Activated CD8-positive, alpha-beta T cell treated with anti-CD3 and anti-CD28 coated beads, Interleukin-2, amount 10 ng/mL, durations not matched to agents 7 days and 5 days (primary cell): ENCODE measurements around the gene UBR3. TPM values are rescaled to one million over a fixed set of nuclear protein-coding genes. Genes with fewer than 3 reads are reported as not detected.
"Not testable (repeated sequence)": the region's sequence is repeated elsewhere in the genome, so short reads cannot be mapped to it uniquely, and the experiment has no call there.

Source experiments
- ATAC-seq: fragments of 150-1000 bp; cut with Tn5 transposase; one replicate; pipeline ENCODE4 v1.10.0; 2021; ENCODE audit warnings: moderate library complexity
- CTCF ChIA-PET: fragments of 350-600 bp; sonication (Branson Sonifier 250); formaldehyde crosslinking; loops from one replicate; lab custom pipeline; 2021; ENCODE audit warnings: antibody characterized with exemption; lab: Charles Lee
- POLR2A ChIA-PET: fragments of 350-600 bp; sonication (Branson Sonifier 250); formaldehyde crosslinking; loops from one replicate; lab custom pipeline; 2021; ENCODE audit warnings: antibody characterized with exemption; lab: Charles Lee
- DNase-seq: peaks from one replicate; pipeline ENCODE4 v3.0.0-alpha.2; 2020
- H3K27ac Mint-ChIP-seq: one replicate; pipeline ENCODE4 v1.8.0; 2021; ENCODE audit warnings: mild to moderate bottlenecking, mixed read lengths
- H3K27me3 Mint-ChIP-seq: one replicate; pipeline ENCODE4 v1.8.0; 2021; ENCODE audit warnings: low read depth, mixed read lengths
- H3K36me3 Mint-ChIP-seq: one replicate; pipeline ENCODE4 v1.8.0; 2021; ENCODE audit warnings: low read depth, mixed read lengths
- H3K4me1 Mint-ChIP-seq: one replicate; pipeline ENCODE4 v1.8.0; 2021; ENCODE audit warnings: low read depth, mixed read lengths
- H3K4me3 Mint-ChIP-seq: one replicate; pipeline ENCODE4 v1.8.0; 2021; ENCODE audit warnings: mild to moderate bottlenecking, mixed read lengths
- H3K9me3 Mint-ChIP-seq: one replicate; pipeline ENCODE4 v1.8.0; 2022; ENCODE audit warnings: mixed read lengths; ENCODE audit not compliant: insufficient read depth
- total RNA-seq, 2 experiments: library from RNA; stranded (reverse); gene quantifications; one replicate each; pipeline ENCODE4 v1.2.3, GENCODE V29; 2021

The UBR3 gene
- total RNA-seq, 2 experiments from 2014 or later, result 20.8 to 21.5 TPM

- H3K4me1 Mint-ChIP-seq, DNase-seq, H3K9me3 Mint-ChIP-seq, ATAC-seq, CTCF ChIA-PET, H3K36me3 Mint-ChIP-seq, H3K27ac Mint-ChIP-seq, H3K4me3 Mint-ChIP-seq, H3K27me3 Mint-ChIP-seq, POLR2A ChIA-PET: not testable (repeated sequence)
These were observed 44.1 kb downstream of the UBR3 start for GRCh38 chr2:169871369-169871768.

DNA sequence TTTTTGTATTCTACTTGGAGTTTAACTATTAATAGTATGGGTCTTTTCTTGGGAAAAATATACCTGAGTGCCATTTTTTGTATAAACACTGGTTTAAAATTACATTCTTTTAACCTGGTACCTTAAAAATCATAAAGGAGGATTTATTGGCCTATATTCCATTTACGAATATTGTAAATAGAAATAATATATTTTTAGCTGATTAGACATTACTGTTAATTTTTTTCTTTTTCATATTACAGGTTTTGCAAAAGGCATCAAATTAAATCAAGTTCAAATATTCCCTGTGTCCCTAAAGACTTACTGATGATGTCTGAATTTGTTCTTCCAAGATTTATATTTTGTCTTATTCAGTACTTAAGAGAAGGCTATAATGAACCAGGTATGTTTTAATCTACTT is 44.7 kb downstream of the UBR3 start:
- no peak overlapping the region for H3K4me3 Mint-ChIP-seq
- POLR2A ChIA-PET, result no interaction called here
- peaks cover 3% of the 10 kb centered on the region for H3K36me3 Mint-ChIP-seq
- CTCF ChIA-PET, result no interaction called here
- no peak for DNase-seq
- no peaks in the 10 kb centered on the region for H3K27me3 Mint-ChIP-seq
- H3K9me3 Mint-ChIP-seq, result no peaks in the 10 kb centered on the region
- H3K4me1 Mint-ChIP-seq, result no peaks in the 10 kb centered on the region
- no peak for ATAC-seq
- no peak overlapping the region for H3K27ac Mint-ChIP-seq

GRCh38 chr2:169877398-169877797 is 50.1 kb downstream of the UBR3 start:
- ATAC-seq (no peak), DNase-seq (no peak)
- POLR2A ChIA-PET, result no interaction called here
- no peak overlapping the region for H3K27ac Mint-ChIP-seq
- H3K27me3 Mint-ChIP-seq, result no peaks in the 10 kb centered on the region
- no peak overlapping the region for H3K4me3 Mint-ChIP-seq
- H3K36me3 Mint-ChIP-seq, result peaks cover 3% of the 10 kb centered on the region
- CTCF ChIA-PET, result interaction anchor here (0.8 to 3.5 kb wide), 4 partner anchors 49 to 426 kb away, joined by 3 to 30 read pairs (median 10); partner anchors contain the start of genes METTL5 and UBR3
- H3K4me1 Mint-ChIP-seq, result no peaks in the 10 kb centered on the region
- no peaks in the 10 kb centered on the region for H3K9me3 Mint-ChIP-seq

GRCh38 chr2:169887120-169887519 is 59.9 kb downstream of the UBR3 start:
- DNase-seq (no peak), ATAC-seq (no peak)
- ChIA-PET CTCF (no interaction called here), POLR2A (interaction anchor here (0.6 kb wide), 2 partner anchors 375 to 472 kb away, joined by 3 read pairs; no protein-coding TSS in a partner anchor)
- Mint-ChIP-seq H3K27me3 (no peaks in the 10 kb centered on the region), H3K36me3 (no peaks in the 10 kb centered on the region), H3K27ac (no peak overlapping the region), H3K9me3 (no peaks in the 10 kb centered on the region), H3K4me1 (no peaks in the 10 kb centered on the region), H3K4me3 (no peak overlapping the region)

GRCh38 chr2:169891593-169892298 is 64.5 kb downstream of the UBR3 start:
- no peaks in the 10 kb centered on the region for H3K9me3 Mint-ChIP-seq
- no peak overlapping the region for H3K27ac Mint-ChIP-seq
- H3K27me3 Mint-ChIP-seq, result no peaks in the 10 kb centered on the region
- ChIA-PET CTCF (no interaction called here), POLR2A (no interaction called here)
- peaks cover 3% of the 10 kb centered on the region for H3K36me3 Mint-ChIP-seq
- no peak for DNase-seq
- ATAC-seq, result no peak
- H3K4me1 Mint-ChIP-seq, result no peaks in the 10 kb centered on the region
- no peak overlapping the region for H3K4me3 Mint-ChIP-seq

- DNase-seq (no peak), ATAC-seq (no peak)
- Mint-ChIP-seq H3K4me3 (no peak overlapping the region), H3K27me3 (no peaks in the 10 kb centered on the region), H3K36me3 (peaks cover 3% of the 10 kb centered on the region), H3K4me1 (no peaks in the 10 kb centered on the region), H3K9me3 (no peaks in the 10 kb centered on the region), H3K27ac (no peak overlapping the region)
- POLR2A ChIA-PET, result no interaction called here
- CTCF ChIA-PET, result no interaction called here
These were observed 65.7 kb downstream of the UBR3 start for GRCh38 chr2:169892951-169893350.

- ChIA-PET POLR2A (no interaction called here), CTCF (interaction anchor here (0.7 to 1.9 kb wide), 4 partner anchors 30 to 71 kb away, joined by 3 to 5 read pairs (median 4); partner anchors contain the start of gene METTL5)
- DNase-seq, result no peak
- Mint-ChIP-seq H3K27me3 (no peaks in the 10 kb centered on the region), H3K4me1 (peaks cover 3% of the 10 kb centered on the region), H3K9me3 (no peaks in the 10 kb centered on the region), H3K36me3 (peaks cover 9% of the 10 kb centered on the region), H3K4me3 (no peak overlapping the region), H3K27ac (no peak overlapping the region)
- ATAC-seq, result no peak
These were observed 68.2 kb downstream of the UBR3 start for GRCh38 chr2:169895294-169895985.

DNA sequence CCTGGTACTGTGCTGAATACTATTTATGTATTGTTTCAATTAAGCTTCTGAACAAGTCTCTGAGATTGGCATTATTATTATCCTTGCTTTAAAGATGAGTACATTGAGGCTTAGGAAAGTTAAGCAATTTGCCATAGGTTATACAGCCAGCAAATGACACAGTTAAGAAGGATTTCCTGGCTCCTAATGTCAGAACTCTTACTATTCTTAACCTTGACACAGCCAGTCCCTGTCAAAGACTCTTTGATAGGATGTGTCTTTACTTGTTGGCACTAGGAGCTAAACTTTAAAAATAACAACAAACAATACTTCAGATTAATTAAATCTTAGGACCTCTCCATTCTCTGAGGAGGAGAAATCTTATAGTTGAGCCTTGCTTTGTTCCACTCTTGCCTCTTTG is 70.6 kb downstream of the UBR3 start:
- DNase-seq, result no peak
- CTCF ChIA-PET, result interaction anchor here (1.2 kb wide), 1 partner anchor 8 kb away, joined by 3 read pairs; no protein-coding TSS in a partner anchor
- H3K27ac Mint-ChIP-seq, result no peak overlapping the region
- no peaks in the 10 kb centered on the region for H3K9me3 Mint-ChIP-seq
- peaks cover 3% of the 10 kb centered on the region for H3K4me1 Mint-ChIP-seq
- peaks cover 9% of the 10 kb centered on the region for H3K36me3 Mint-ChIP-seq
- ATAC-seq, result no peak
- H3K4me3 Mint-ChIP-seq, result no peak overlapping the region
- POLR2A ChIA-PET, result interaction anchor here (0.6 kb wide), 1 partner anchor 1446 kb away, joined by 3 read pairs; no protein-coding TSS in a partner anchor
- H3K27me3 Mint-ChIP-seq, result no peaks in the 10 kb centered on the region

DNA sequence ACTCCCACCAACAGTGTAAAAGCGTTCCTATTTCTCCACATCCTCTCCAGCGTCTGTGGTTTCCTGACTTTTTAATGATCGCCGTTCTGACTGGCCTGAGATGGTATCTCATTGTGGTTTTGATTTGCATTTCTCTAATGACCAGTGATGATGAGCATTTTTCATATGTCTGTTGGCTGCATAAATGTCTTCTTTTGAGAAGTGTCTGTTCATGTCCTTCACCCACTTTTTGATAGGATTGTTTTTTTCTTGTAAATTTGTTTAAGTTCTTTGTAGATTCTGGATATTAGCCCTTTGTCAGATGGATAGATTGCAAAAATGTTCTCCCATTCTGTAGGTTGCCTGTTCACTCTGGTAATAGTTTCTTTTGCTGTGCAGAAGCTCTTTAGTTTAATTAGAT is 72.8 kb downstream of the UBR3 start:
- H3K9me3 Mint-ChIP-seq, H3K4me1 Mint-ChIP-seq, CTCF ChIA-PET, DNase-seq, H3K36me3 Mint-ChIP-seq, ATAC-seq, H3K27me3 Mint-ChIP-seq, H3K4me3 Mint-ChIP-seq, POLR2A ChIA-PET, H3K27ac Mint-ChIP-seq: not testable (repeated sequence)

- ChIA-PET POLR2A (no interaction called here), CTCF (no interaction called here)
- no peak overlapping the region for H3K27ac Mint-ChIP-seq
- peaks cover 3% of the 10 kb centered on the region for H3K4me1 Mint-ChIP-seq
- H3K9me3 Mint-ChIP-seq, result no peaks in the 10 kb centered on the region
- no peak overlapping the region for H3K4me3 Mint-ChIP-seq
- ATAC-seq (no peak), DNase-seq (no peak)
- H3K36me3 Mint-ChIP-seq, result peaks cover 6% of the 10 kb centered on the region
- H3K27me3 Mint-ChIP-seq, result no peaks in the 10 kb centered on the region
These were observed 73.4 kb downstream of the UBR3 start for GRCh38 chr2:169900686-169901085.

GRCh38 chr2:169906731-169907130 is 79.5 kb downstream of the UBR3 start:
- H3K4me3 Mint-ChIP-seq, result no peak overlapping the region
- CTCF ChIA-PET, result no interaction called here

DNA sequence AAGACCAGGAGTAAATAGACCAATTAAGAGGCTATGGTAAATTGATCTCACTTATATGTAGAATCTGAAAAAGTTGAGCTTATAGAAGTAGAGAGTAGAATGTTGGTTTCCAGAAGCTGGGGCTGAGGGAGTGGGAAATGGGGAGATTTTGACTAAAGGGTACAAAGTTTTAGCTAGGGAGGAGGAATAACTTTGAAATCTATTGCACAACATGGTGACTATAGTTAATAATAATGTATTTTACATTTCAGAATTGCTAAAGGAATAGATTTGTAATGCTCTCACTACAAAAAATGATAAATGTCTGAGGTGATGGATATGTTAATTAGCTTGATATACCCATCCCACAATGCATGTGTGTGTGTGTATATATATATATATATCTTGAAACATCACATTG is 82.1 kb downstream of the UBR3 start:
- ChIA-PET CTCF (interaction anchor here (1.4 kb wide), 1 partner anchor 20 kb away, joined by 3 read pairs; no protein-coding TSS in a partner anchor), POLR2A (interaction anchor here (0.7 kb wide), 1 partner anchor 1286 kb away, joined by 3 read pairs; no protein-coding TSS in a partner anchor)
- Mint-ChIP-seq H3K27ac (no peak overlapping the region), H3K9me3 (no peaks in the 10 kb centered on the region), H3K27me3 (no peaks in the 10 kb centered on the region), H3K4me3 (no peak overlapping the region), H3K4me1 (no peaks in the 10 kb centered on the region), H3K36me3 (peaks cover 12% of the 10 kb centered on the region)
- DNase-seq (no peak), ATAC-seq (no peak)

More at GRCh38 chr2:169906731-169907130, 79.5 kb downstream of the UBR3 start:
- Mint-ChIP-seq H3K36me3 (peaks cover 12% of the 10 kb centered on the region), H3K27ac (no peak overlapping the region), H3K9me3 (no peaks in the 10 kb centered on the region), H3K4me1 (no peaks in the 10 kb centered on the region), H3K27me3 (no peaks in the 10 kb centered on the region)
- ATAC-seq, result no peak
- no peak for DNase-seq
- POLR2A ChIA-PET, result no interaction called here
